GM21717 (cell line): ENCODE data around the gene AOC1.
"Not testable (repeated sequence)": the region's sequence is repeated elsewhere in the genome, so short reads cannot be mapped to it uniquely, and the experiment has no call there.

Source experiments
- ATAC-seq: cut with Tn5 transposase; IDR thresholded peaks from one replicate; pipeline ENCODE4 v1.9.1; 2021; ENCODE audit warnings: mild to moderate bottlenecking, moderate library complexity; ENCODE audit not compliant: unreplicated experiment

AOC1 gene

GRCh38 chr7:150891740-150892139 is 39.4 kb downstream of the AOC1 start:
- no peak for ATAC-seq

GRCh38 chr7:150895809-150896208 is 43.5 kb downstream of the AOC1 start:
- no peak for ATAC-seq

- no peak for ATAC-seq
These were observed 44.4 kb downstream of the AOC1 start for GRCh38 chr7:150896562-150897209.

- peak; percentile 71 for ATAC-seq
These were observed 45.5 kb downstream of the AOC1 start for GRCh38 chr7:150897502-150898474.

- peak; percentile 59 for ATAC-seq
These were observed 46.2 kb downstream of the AOC1 start for GRCh38 chr7:150898475-150899011.

GRCh38 chr7:150900675-150901074 is 48.4 kb downstream of the AOC1 start:
- ATAC-seq: no peak

- ATAC-seq: no peak
These were observed 49.1 kb downstream of the AOC1 start for GRCh38 chr7:150901160-150902035.

GRCh38 chr7:150902078-150903033 is 50.0 kb downstream of the AOC1 start:
- no peak for ATAC-seq

GRCh38 chr7:150903606-150904005 is 51.3 kb downstream of the AOC1 start:
- no peak for ATAC-seq

GRCh38 chr7:150904011-150904909 is 51.9 kb downstream of the AOC1 start:
- no peak for ATAC-seq

GRCh38 chr7:150908173-150908572 is 55.9 kb downstream of the AOC1 start:
- ATAC-seq: no peak

GRCh38 chr7:150909200-150909995 is 57.1 kb downstream of the AOC1 start:
- no peak for ATAC-seq

GRCh38 chr7:150910305-150910995 is 58.1 kb downstream of the AOC1 start:
- not testable (repeated sequence) for ATAC-seq

GRCh38 chr7:150910996-150911422 is 58.7 kb downstream of the AOC1 start:
- ATAC-seq: no peak
